MM.1S (cell line): ENCODE results near the gene PLCB1.

ENCODE experiments used
- DNase-seq: peaks from one replicate; pipeline ENCODE4 v3.0.0-alpha.2; 2015
- H2AFZ ChIP-seq: fragments of 300-600 bp; sonication (generic); 2 replicates; pipeline ENCODE4 v1.6.0; 2016; ENCODE audit warnings: antibody characterized with exemption, low read length
- H3F3A ChIP-seq: fragments of 300-600 bp; sonication (generic); 2 replicates; pipeline ENCODE4 v1.6.1; 2016; ENCODE audit warnings: mild to moderate bottlenecking, antibody characterized with exemption, low read length, moderate library complexity, mixed read lengths; ENCODE audit not compliant: insufficient read depth
- H3K27ac ChIP-seq: fragments of 300-600 bp; sonication (generic); 2 replicates; pipeline ENCODE4 v1.5.1; 2016; ENCODE audit warnings: mild to moderate bottlenecking, low read length
- H3K27me3 ChIP-seq: fragments of 300-600 bp; sonication (generic); replicated peaks from 2 replicates; pipeline ENCODE4 v1.6.0; 2016; ENCODE audit warnings: low read length; ENCODE audit not compliant: insufficient read depth
- H3K36me3 ChIP-seq: fragments of 300-600 bp; sonication (generic); replicated peaks from 2 replicates; pipeline ENCODE4 v1.6.1; 2016; ENCODE audit warnings: mild to moderate bottlenecking, low read length, mixed read lengths; ENCODE audit not compliant: insufficient read depth
- H3K4me1 ChIP-seq: fragments of 300-600 bp; sonication (generic); 2 replicates; pipeline ENCODE4 v1.6.1; 2016; ENCODE audit warnings: low read length, mixed read lengths
- H3K4me2 ChIP-seq: fragments of 300-600 bp; sonication (generic); 2 replicates; pipeline ENCODE4 v1.6.0; 2016; ENCODE audit warnings: low read depth, low read length
- H3K4me3 ChIP-seq: fragments of 300-600 bp; sonication (generic); 2 replicates; pipeline ENCODE4 v1.5.1; 2016; ENCODE audit warnings: low read length, mixed read lengths
- H3K79me2 ChIP-seq: fragments of 300-600 bp; sonication (generic); 2 replicates; pipeline ENCODE4 v1.6.1; 2016; ENCODE audit warnings: mixed run types, low read length, mixed read lengths
- H3K9ac ChIP-seq: fragments of 300-600 bp; sonication (generic); 2 replicates; pipeline ENCODE4 v1.6.1; 2016; ENCODE audit warnings: low read length, mixed read lengths
- H3K9me2 ChIP-seq: fragments of 300-600 bp; sonication (generic); replicated peaks from 2 replicates; pipeline ENCODE4 v1.6.1; 2016; ENCODE audit warnings: mild to moderate bottlenecking, low read length, mixed read lengths; ENCODE audit not compliant: insufficient read depth
- H3K9me3 ChIP-seq: fragments of 300-600 bp; sonication (generic); replicated peaks from 2 replicates; pipeline ENCODE4 v1.6.1; 2016; ENCODE audit warnings: mild to moderate bottlenecking, low read length, mixed read lengths; ENCODE audit not compliant: insufficient read depth
- H4K20me1 ChIP-seq: fragments of 300-600 bp; sonication (generic); 2 replicates; pipeline ENCODE4 v1.6.1; 2016; ENCODE audit warnings: mild to moderate bottlenecking, low read length, moderate library complexity, mixed read lengths; ENCODE audit not compliant: insufficient read depth
- EZH2 ChIP-seq: fragments of 300-600 bp; sonication (generic); optimal IDR thresholded peaks from 2 replicates; pipeline ENCODE3; 2017; ENCODE audit warnings: low read depth, mild to moderate bottlenecking, antibody characterized with exemption, low read length, mixed read lengths
- EZH2phosphoT487 ChIP-seq: fragments of 300-600 bp; sonication (generic); IDR thresholded peaks from 2 replicates; pipeline ENCODE4 v1.6.1; 2018; ENCODE audit warnings: antibody characterized with exemption, low read length
- TF ChIP-seq, protein P1 (sequence below): fragments of 300-600 bp; sonication (generic); IDR thresholded peaks from 2 replicates; pipeline ENCODE4 v1.5.1; 2016; ENCODE audit warnings: antibody characterized with exemption, low read length, mixed read lengths

The PLCB1 gene

DNA sequence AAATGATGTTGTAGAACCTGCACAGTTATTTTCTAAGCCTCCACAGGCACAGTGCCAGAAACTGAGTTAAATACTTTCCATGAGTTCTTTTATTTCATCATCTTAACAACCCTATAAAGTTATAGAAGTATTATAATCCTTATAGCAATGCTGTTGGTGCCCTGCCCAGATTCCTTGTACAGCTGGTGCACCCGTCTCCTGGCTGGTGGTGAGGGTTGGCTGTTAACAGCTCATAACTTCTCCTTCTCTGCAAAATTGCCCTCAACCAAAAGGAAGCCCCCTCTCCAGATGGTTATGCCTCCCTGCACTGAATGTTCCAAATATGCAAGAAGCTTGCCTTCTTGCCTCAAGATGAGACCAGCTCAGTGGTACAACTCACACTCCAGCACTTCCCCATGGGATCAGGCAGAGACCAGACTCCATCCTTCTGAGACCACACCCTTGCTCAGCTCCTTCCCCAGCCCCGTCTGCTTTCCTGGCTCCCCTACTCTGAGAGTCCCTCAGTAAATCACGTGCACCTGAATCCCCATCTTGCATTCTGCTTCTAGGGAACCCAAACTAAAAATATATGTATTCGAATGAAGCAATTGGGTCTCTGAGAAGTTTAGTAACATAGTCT is 632.4 kb downstream of the PLCB1 start:
- Histone ChIP-seq H3K4me3 (no peak overlapping the region), H3K27me3 (no peaks in the 10 kb centered on the region), H3K27ac (0 out of 2 replicates have a peak overlapping the region, but pooled peaks have one; percentile 3), H3K9ac (no peak overlapping the region), H3K9me3 (no peaks in the 10 kb centered on the region), H3F3A (no peaks in the 10 kb centered on the region), H3K36me3 (no peaks in the 10 kb centered on the region), H3K4me2 (no peak overlapping the region), H4K20me1 (no peaks in the 10 kb centered on the region), H3K9me2 (no peaks in the 10 kb centered on the region), H3K4me1 (peaks cover 12% of the 10 kb centered on the region; the same call in 1 of the 2 replicates), H2AFZ (no peak overlapping the region), H3K79me2 (no peaks in the 10 kb centered on the region)
- no peak for TF ChIP-seq EZH2phosphoT487
- TF ChIP-seq, protein P1, sequence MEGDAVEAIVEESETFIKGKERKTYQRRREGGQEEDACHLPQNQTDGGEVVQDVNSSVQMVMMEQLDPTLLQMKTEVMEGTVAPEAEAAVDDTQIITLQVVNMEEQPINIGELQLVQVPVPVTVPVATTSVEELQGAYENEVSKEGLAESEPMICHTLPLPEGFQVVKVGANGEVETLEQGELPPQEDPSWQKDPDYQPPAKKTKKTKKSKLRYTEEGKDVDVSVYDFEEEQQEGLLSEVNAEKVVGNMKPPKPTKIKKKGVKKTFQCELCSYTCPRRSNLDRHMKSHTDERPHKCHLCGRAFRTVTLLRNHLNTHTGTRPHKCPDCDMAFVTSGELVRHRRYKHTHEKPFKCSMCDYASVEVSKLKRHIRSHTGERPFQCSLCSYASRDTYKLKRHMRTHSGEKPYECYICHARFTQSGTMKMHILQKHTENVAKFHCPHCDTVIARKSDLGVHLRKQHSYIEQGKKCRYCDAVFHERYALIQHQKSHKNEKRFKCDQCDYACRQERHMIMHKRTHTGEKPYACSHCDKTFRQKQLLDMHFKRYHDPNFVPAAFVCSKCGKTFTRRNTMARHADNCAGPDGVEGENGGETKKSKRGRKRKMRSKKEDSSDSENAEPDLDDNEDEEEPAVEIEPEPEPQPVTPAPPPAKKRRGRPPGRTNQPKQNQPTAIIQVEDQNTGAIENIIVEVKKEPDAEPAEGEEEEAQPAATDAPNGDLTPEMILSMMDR, result no peak
- TF ChIP-seq EZH2, result no peak
- no peak for DNase-seq

GRCh38 chr20:8766868-8767390 is 634.9 kb downstream of the PLCB1 start:
- H3K9ac ChIP-seq, result no peak overlapping the region
- no peaks in the 10 kb centered on the region for H3K27me3 ChIP-seq
- H3K27ac ChIP-seq, result no peak overlapping the region; the same call in 1 of the 2 replicates
- H4K20me1 ChIP-seq, result no peaks in the 10 kb centered on the region
- H3K36me3 ChIP-seq, result no peaks in the 10 kb centered on the region
- H3K4me2 ChIP-seq, result no peak overlapping the region
- no peaks in the 10 kb centered on the region for H3F3A ChIP-seq
- TF ChIP-seq, protein P1, result no peak
- TF ChIP-seq EZH2phosphoT487 (no peak), EZH2 (no peak)
- H2AFZ ChIP-seq, result no peak overlapping the region
- no peaks in the 10 kb centered on the region for H3K79me2 ChIP-seq
- H3K9me2 ChIP-seq, result no peaks in the 10 kb centered on the region
- H3K4me3 ChIP-seq, result no peak overlapping the region
- no peaks in the 10 kb centered on the region for H3K9me3 ChIP-seq
- DNase-seq, result no peak
- H3K4me1 ChIP-seq, result peaks cover 12% of the 10 kb centered on the region; the same call in 1 of the 2 replicates

DNA sequence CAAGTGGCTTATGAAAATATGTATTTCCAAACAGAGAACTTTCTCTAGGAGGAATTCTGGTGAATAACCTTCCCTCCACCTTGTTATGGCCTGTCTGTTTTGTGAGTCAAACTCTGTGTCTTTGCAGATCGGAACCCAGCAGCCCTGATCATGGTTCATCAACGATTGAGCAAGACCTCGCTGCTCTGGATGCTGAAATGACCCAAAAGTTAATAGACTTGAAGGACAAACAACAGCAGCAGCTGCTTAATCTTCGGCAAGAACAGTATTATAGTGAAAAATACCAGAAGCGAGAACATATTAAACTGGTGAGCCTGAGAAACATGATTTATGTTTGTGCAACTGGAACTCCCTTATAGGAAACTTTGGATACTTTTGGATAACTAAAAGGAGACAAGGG is 642.3 kb downstream of the PLCB1 start:
- Histone ChIP-seq H3K79me2 (no peaks in the 10 kb centered on the region), H3K4me2 (no peak overlapping the region), H4K20me1 (no peaks in the 10 kb centered on the region), H3F3A (no peaks in the 10 kb centered on the region), H3K27ac (no peak overlapping the region), H3K27me3 (no peaks in the 10 kb centered on the region), H3K4me1 (no peaks in the 10 kb centered on the region), H3K9me2 (no peaks in the 10 kb centered on the region), H3K9me3 (no peaks in the 10 kb centered on the region), H3K4me3 (no peak overlapping the region), H3K36me3 (no peaks in the 10 kb centered on the region), H2AFZ (no peak overlapping the region), H3K9ac (no peak overlapping the region)
- TF ChIP-seq, protein P1, result no peak
- TF ChIP-seq EZH2phosphoT487 (no peak), EZH2 (no peak)
- DNase-seq, result no peak
